ENCODE measurements around the gene PIP5K1B. TPM values are rescaled to one million over a fixed set of nuclear protein-coding genes. Genes with fewer than 3 reads are reported as not detected.

Gene PIP5K1B
- total RNA-seq, 2 experiments from 2014 or later: 3.8 to 10.7 TPM

DNA sequence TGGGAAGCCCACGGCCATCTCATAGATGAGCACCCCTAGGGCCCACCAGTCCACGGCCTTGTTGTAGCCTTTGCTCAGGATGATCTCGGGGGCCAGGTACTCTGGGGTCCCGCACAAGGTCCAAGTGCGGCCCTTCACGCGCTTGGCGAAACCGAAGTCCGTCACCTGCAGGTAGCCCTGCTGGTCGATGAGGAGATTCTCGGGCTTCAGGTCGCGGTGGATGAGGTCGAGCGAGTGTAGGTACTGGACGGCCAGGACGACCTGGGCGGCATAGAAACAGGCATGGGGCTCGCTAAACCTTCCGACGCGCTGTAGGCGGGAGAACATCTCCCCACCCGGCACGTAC lies 308.3 kb downstream of the PIP5K1B start:
- no peaks in the 10 kb centered on the region for H3K9me2 ChIP-seq (ENCODE audit: insufficient read depth, low read length)
- intact Hi-C loops (cut with micrococcal nuclease; ENCODE audit: unreplicated experiment): no loop called here
- BruUV-seq (replicated peaks): no TSS peak
- no peaks in the 10 kb centered on the region for H3K79me2 ChIP-seq (ENCODE audit: insufficient read depth, low read depth, low read length)
- H3K4me3 ChIP-seq (ENCODE audit: low read depth, low read length, poor library complexity, severe bottlenecking): no peak overlapping the region
- no peak overlapping the region for H2AFZ ChIP-seq (ENCODE audit: low read length)
- TF ChIP-seq, protein P1, sequence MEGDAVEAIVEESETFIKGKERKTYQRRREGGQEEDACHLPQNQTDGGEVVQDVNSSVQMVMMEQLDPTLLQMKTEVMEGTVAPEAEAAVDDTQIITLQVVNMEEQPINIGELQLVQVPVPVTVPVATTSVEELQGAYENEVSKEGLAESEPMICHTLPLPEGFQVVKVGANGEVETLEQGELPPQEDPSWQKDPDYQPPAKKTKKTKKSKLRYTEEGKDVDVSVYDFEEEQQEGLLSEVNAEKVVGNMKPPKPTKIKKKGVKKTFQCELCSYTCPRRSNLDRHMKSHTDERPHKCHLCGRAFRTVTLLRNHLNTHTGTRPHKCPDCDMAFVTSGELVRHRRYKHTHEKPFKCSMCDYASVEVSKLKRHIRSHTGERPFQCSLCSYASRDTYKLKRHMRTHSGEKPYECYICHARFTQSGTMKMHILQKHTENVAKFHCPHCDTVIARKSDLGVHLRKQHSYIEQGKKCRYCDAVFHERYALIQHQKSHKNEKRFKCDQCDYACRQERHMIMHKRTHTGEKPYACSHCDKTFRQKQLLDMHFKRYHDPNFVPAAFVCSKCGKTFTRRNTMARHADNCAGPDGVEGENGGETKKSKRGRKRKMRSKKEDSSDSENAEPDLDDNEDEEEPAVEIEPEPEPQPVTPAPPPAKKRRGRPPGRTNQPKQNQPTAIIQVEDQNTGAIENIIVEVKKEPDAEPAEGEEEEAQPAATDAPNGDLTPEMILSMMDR (conservative IDR thresholded peaks at IDR 0.05; ENCODE audit: low read length): no peak
- H4K20me1 ChIP-seq (ENCODE audit: insufficient read depth, low read length): no peaks in the 10 kb centered on the region
- no peaks in the 10 kb centered on the region for H3K36me3 ChIP-seq (ENCODE audit: insufficient read depth, low read length)
- H3K9me3 ChIP-seq (ENCODE audit: low read length): no peaks in the 10 kb centered on the region
- no peak for DNase-seq (ENCODE audit: low spot score)
- no peak overlapping the region for H3K27ac ChIP-seq (ENCODE audit: low read depth, low read length, poor library complexity, severe bottlenecking)
- ChIA-PET POLR2A (no interaction called here), CTCF (ENCODE audit: unreplicated experiment) (no interaction called here)
- H3K4me1 ChIP-seq (ENCODE audit: insufficient read depth, low read length, poor library complexity, severe bottlenecking): peaks cover 10% of the 10 kb centered on the region
- no peak overlapping the region for H3K4me2 ChIP-seq (ENCODE audit: low read length)

DNA sequence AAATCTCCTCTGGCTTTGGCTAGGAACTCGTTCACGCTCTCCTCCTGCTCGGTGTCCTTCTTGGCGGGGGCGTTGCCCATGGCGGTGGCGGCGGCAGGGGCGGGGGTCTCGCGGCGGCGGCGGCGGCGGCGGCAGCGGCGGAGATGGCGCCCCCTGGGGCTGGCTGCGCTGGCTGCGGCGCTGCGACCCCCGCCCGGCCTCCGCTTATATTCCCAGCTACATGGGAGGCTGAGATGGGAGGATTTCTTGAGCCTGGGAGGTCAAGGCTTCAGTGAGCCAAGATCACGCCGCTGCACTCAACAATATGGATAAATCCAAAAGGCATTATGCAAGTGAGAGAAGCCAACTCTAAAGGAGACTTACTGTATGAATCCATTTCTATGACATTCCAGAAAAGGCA lies 309.0 kb downstream of the PIP5K1B start, which contains the start of gene PRKACG:
TSS of gene PRKACG (minus strand) at position 101 of the 400 bp plus-strand sequence. CDS start at position 80, 21 bp downstream.
- Histone ChIP-seq H3K9me2 (ENCODE audit: insufficient read depth, low read length) (no peaks in the 10 kb centered on the region), H3K4me1 (ENCODE audit: insufficient read depth, low read length, poor library complexity, severe bottlenecking) (peaks cover 10% of the 10 kb centered on the region), H3K4me3 (ENCODE audit: low read depth, low read length, poor library complexity, severe bottlenecking) (no peak within 1 kb of the TSS), H2AFZ (ENCODE audit: low read length) (no peak within 1 kb of the TSS), H4K20me1 (ENCODE audit: insufficient read depth, low read length) (no peaks in the 10 kb centered on the region), H3K4me2 (ENCODE audit: low read length) (no peak within 1 kb of the TSS), H3K9me3 (ENCODE audit: low read length) (no peaks in the 10 kb centered on the region), H3K27ac (ENCODE audit: low read depth, low read length, poor library complexity, severe bottlenecking) (no peak within 1 kb of the TSS), H3K79me2 (ENCODE audit: insufficient read depth, low read depth, low read length) (no peaks in the 10 kb centered on the region), H3K36me3 (ENCODE audit: insufficient read depth, low read length) (no peaks in the 10 kb centered on the region)
- BruUV-seq (replicated peaks): no TSS peak
- POLR2A ChIA-PET: no interaction called here
- intact Hi-C loops (cut with micrococcal nuclease; ENCODE audit: unreplicated experiment): no loop called here
- TF ChIP-seq, protein P1 (conservative IDR thresholded peaks at IDR 0.05; ENCODE audit: low read length): no peak
- TF ChIP-seq EZH2phosphoT487 (IDR thresholded peaks at IDR 0.05; ENCODE audit: borderline replicate concordance, low read depth, low read length): no peak
- no peak for DNase-seq (ENCODE audit: low spot score)
- CTCF ChIA-PET (ENCODE audit: unreplicated experiment): no interaction called here

DNA sequence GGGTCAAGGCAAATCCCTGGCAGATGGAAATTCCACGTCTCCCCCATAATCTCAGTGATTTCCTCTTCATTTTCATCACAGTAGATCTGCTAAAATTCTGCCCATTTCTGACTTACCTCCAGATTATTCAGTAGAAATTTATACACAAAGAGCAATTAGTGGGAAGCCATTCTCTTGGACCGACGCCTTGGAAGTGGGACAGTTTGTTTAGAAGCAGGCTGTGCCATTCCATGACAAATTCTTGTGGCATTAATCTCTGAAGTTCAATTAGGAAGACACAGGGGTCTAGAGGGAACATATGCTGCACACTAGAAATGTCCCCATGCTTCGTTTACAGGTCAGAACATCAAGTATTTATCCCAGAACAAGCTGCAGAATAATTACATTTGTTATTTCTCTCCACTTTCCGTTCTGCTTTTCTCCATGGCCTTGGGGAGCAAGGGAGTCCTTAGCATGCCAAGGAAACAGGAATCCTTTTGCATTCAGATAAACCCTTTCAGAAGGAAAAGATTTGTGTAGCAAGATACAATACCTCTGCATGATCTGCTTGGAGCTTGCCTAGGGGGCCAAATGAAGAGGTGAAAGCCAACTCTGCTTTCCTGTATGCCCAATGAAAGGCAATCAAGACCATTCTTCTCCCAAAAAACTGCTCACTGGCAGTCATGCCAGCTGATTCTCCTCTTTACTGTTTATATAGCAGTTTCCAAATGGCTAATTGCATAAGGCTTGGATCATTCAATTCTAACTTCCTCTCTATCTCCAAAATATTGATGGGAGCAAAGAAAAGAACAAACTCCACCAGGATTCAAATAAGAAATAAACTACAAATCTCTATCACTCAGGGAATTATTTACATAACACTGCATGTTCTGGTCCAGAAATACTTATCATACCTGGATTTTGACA lies 311.4 kb downstream of the PIP5K1B start:
- no TSS peak for BruUV-seq (replicated peaks)
- no peaks in the 10 kb centered on the region for H3K36me3 ChIP-seq (ENCODE audit: insufficient read depth, low read length)
- ChIA-PET CTCF (ENCODE audit: unreplicated experiment) (no interaction called here), POLR2A (no interaction called here)
- H4K20me1 ChIP-seq (ENCODE audit: insufficient read depth, low read length): no peaks in the 10 kb centered on the region
- TF ChIP-seq EZH2phosphoT487 (IDR thresholded peaks at IDR 0.05; ENCODE audit: borderline replicate concordance, low read depth, low read length): no peak
- TF ChIP-seq, protein P1 (conservative IDR thresholded peaks at IDR 0.05; ENCODE audit: low read length): no peak
- H3K79me2 ChIP-seq (ENCODE audit: insufficient read depth, low read depth, low read length): no peaks in the 10 kb centered on the region
- peaks cover 10% of the 10 kb centered on the region for H3K4me1 ChIP-seq (ENCODE audit: insufficient read depth, low read length, poor library complexity, severe bottlenecking)
- no peak for DNase-seq (ENCODE audit: low spot score)
- H3K27ac ChIP-seq (ENCODE audit: low read depth, low read length, poor library complexity, severe bottlenecking): no peak overlapping the region
- no peaks in the 10 kb centered on the region for H3K9me2 ChIP-seq (ENCODE audit: insufficient read depth, low read length)
- H3K4me3 ChIP-seq (ENCODE audit: low read depth, low read length, poor library complexity, severe bottlenecking): no peak overlapping the region
- no peak overlapping the region for H3K4me2 ChIP-seq (ENCODE audit: low read length)
- no peak overlapping the region for H2AFZ ChIP-seq (ENCODE audit: low read length)
- intact Hi-C loops (cut with micrococcal nuclease; ENCODE audit: unreplicated experiment): no loop called here
- no peaks in the 10 kb centered on the region for H3K9me3 ChIP-seq (ENCODE audit: low read length)

Measured in OCI-LY7 (cell line).